Lower leg skin (tissue), 4 donors: Measurements from ENCODE around the gene CFLAR. TPM values are rescaled to one million over a fixed set of nuclear protein-coding genes. Genes with fewer than 3 reads are reported as not detected.

ENCODE experiments used
- DNase-seq, 2 donors: peaks; one replicate each; pipeline ENCODE4 v3.0.0-alpha.2; 2019; ENCODE audit warnings: low spot score in 2 of 2
- H3K4me3 ChIP-seq: fragments of 200-600 bp; sonication (generic); 2 replicates; pipeline ENCODE4 v1.5.1; 2017; ENCODE audit warnings: mild to moderate bottlenecking, low read depth; ENCODE audit not compliant: poor library complexity, severe bottlenecking
- POLR2A ChIP-seq, 2 donors: fragments of 450-650 bp; IDR thresholded peaks; one replicate each; pipeline ENCODE4 v1.6.1; 2016 to 2017; ENCODE audit warnings: antibody characterized with exemption in 2 of 2, mild to moderate bottlenecking in 1 of 2, moderate library complexity in 1 of 2
- WGBS, 2 donors: methylation state at CpG; one replicate each; pipeline ENCODE4 v1.1.5; 2018; 5-methylcytosine and 5-hydroxymethylcytosine counted together
- intact Hi-C: fragments of 100-400 bp; cut with DNase I; formaldehyde crosslinking; loops from one replicate; pipeline ENCODE4 v1.15.0; 2023; ENCODE audit warnings: low total_unique reads
- total RNA-seq, 4 donors: library from RNA; depleted of rRNA; stranded (reverse); fragments of >200 nt; gene quantifications; one replicate each; pipeline ENCODE4 v1.1.0, GENCODE V29; 2016
- TF ChIP-seq, protein P1 (sequence below), 3 donors: fragments of 450-650 bp; IDR thresholded peaks; one replicate each; pipeline ENCODE4 v1.5.1; 2016; ENCODE audit warnings: antibody characterized with exemption in 3 of 3, mild to moderate bottlenecking in 3 of 3, moderate library complexity in 2 of 3

Gene CFLAR
- total RNA-seq, 4 donors from 2014 or later: 136 to 163 (median 147) TPM

DNA sequence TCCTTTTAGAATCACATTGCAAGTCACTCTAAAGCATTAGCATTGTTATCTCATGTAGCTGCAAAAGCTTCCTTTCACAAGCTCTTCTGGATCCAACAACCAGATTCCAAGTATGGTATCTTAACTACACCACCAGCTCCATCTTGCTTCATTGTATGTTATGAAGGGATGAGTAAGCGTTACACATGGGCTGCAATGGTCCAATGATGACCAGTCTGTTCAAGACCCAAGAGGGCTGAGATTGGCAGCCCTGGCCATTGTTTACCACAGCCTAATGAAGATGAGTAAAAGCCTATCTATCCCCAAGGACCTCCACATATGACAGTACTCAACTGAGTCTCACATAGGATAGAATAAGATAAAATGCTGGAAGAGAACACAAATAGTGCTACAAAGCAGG is 6.3 kb downstream of the CFLAR start:
- H3K4me3 ChIP-seq: no peak overlapping the region
- TF ChIP-seq, protein P1, sequence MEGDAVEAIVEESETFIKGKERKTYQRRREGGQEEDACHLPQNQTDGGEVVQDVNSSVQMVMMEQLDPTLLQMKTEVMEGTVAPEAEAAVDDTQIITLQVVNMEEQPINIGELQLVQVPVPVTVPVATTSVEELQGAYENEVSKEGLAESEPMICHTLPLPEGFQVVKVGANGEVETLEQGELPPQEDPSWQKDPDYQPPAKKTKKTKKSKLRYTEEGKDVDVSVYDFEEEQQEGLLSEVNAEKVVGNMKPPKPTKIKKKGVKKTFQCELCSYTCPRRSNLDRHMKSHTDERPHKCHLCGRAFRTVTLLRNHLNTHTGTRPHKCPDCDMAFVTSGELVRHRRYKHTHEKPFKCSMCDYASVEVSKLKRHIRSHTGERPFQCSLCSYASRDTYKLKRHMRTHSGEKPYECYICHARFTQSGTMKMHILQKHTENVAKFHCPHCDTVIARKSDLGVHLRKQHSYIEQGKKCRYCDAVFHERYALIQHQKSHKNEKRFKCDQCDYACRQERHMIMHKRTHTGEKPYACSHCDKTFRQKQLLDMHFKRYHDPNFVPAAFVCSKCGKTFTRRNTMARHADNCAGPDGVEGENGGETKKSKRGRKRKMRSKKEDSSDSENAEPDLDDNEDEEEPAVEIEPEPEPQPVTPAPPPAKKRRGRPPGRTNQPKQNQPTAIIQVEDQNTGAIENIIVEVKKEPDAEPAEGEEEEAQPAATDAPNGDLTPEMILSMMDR (IDR thresholded peaks at IDR 0.05): no peak
- TF ChIP-seq POLR2A (IDR thresholded peaks at IDR 0.05): no peak
- intact Hi-C loops: no loop called here
- 82 to 86% methylated on average over 1 of the region's 1 CpG for WGBS, 2 donors
- DNase-seq: no peak

GRCh38 chr2:201126308-201127151 is 10.6 kb downstream of the CFLAR start:
- DNase-seq: no peak
- intact Hi-C loops: no loop called here
- TF ChIP-seq, protein P1 (IDR thresholded peaks at IDR 0.05): no peak
- no peak for TF ChIP-seq POLR2A (IDR thresholded peaks at IDR 0.05)
- 19 to 41% methylated on average over 9 of the region's 9 CpGs for WGBS, 2 donors
- H3K4me3 ChIP-seq: no peak overlapping the region

DNA sequence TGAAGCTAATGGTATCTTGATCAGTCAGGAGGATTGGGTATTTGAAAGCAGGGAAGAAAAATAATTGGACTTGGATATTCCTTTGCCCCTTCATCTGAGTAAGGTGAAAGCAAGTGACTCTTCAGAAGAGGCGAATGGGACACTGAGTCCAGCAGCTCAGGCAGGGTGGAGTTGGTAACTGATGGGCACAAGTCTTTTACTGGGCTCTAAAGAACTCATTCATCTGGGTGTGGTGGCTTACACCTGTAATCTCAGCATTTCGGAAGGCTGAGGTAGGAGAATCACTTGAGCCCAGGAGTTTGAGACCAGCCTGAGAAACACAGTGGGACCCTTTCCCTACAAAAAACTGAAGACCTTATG is 11.2 kb downstream of the CFLAR start:
- intact Hi-C loops: no loop called here
- DNase-seq: no peak
- WGBS, 2 donors: 21 to 30% methylated on average over 2 of the region's 2 CpGs
- H3K4me3 ChIP-seq: no peak overlapping the region
- TF ChIP-seq, protein P1 (IDR thresholded peaks at IDR 0.05): no peak
- no peak for TF ChIP-seq POLR2A (IDR thresholded peaks at IDR 0.05)

DNA sequence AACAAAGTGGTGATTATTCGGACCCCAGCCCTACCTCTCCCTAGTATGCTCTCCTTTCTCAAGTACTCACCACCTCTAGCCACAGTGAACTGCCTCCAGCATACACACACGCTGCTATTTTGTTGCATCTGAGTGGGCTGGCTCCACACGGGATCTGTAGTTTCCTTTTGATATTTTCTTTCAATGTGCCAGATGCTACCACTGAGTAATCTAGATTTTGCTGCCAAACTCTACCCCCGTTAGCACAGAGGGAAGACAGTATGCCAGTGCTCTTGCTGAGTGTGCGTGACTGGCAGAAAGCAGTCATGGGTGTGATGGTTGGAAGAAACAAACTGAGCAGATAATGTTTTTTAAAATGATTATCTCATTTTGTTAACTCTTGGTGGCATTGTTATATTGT is 11.6 kb downstream of the CFLAR start:
- intact Hi-C loops: no loop called here
- DNase-seq: no peak
- H3K4me3 ChIP-seq: no peak overlapping the region
- TF ChIP-seq, protein P1 (IDR thresholded peaks at IDR 0.05): no peak
- no peak for TF ChIP-seq POLR2A (IDR thresholded peaks at IDR 0.05)
- WGBS, 2 donors: 8 to 10% methylated on average over 5 of the region's 5 CpGs

- DNase-seq: no peak
- 63 to 67% methylated on average over 1 of the region's 1 CpG for WGBS, 2 donors
- H3K4me3 ChIP-seq: no peak overlapping the region
- intact Hi-C loops: no loop called here
- TF ChIP-seq POLR2A (IDR thresholded peaks at IDR 0.05): no peak
- TF ChIP-seq, protein P1 (IDR thresholded peaks at IDR 0.05): no peak
These were observed 12.1 kb downstream of the CFLAR start for GRCh38 chr2:201128033-201128432.
